Measurements from ENCODE around the gene OTX1. TPM values are rescaled to one million over a fixed set of nuclear protein-coding genes. Genes with fewer than 3 reads are reported as not detected.

OTX1 gene
- total RNA-seq, 3 donors from 2014 or later (not counting 1 experiment from before 2014, with no cell fraction given) = not detected

- Mint-ChIP-seq H3K36me3 (peaks cover 5% of the 10 kb centered on the region), H3K4me1 (no peaks in the 10 kb centered on the region), H3K4me3 (no peak overlapping the region), H3K9me3 (no peaks in the 10 kb centered on the region), H3K27me3 (ENCODE audit: low read depth in 2 of 2) (no peaks in the 10 kb centered on the region), H3K27ac (no peak overlapping the region)
- no peak for TF ChIP-seq CTCF (IDR thresholded peaks at IDR 0.05)
- H3K4me3 ChIP-seq (ENCODE audit: low read length) = no peak overlapping the region
- no peaks in the 10 kb centered on the region for H3K4me1 ChIP-seq (ENCODE audit: control insufficient read depth, insufficient read depth, low read length)
- H3K36me3 ChIP-seq (ENCODE audit: control insufficient read depth, insufficient read depth, low read length) = no peaks in the 10 kb centered on the region
- H3K27me3 ChIP-seq (ENCODE audit: control insufficient read depth, insufficient read depth, low read length) = no peaks in the 10 kb centered on the region
- no peak for DNase-seq
- intact Hi-C loops (cut with micrococcal nuclease) = no loop called here
- no peak overlapping the region for H3K27ac ChIP-seq (ENCODE audit: low read length)
- ATAC-seq = no peak
- H3K9me3 ChIP-seq (ENCODE audit: control insufficient read depth, insufficient read depth, low read length) = no peaks in the 10 kb centered on the region
Measured at GRCh38 chr2:63007813-63008458, 42.7 kb upstream of the OTX1 start.

GRCh38 chr2:63008838-63009237 lies 41.8 kb upstream of the OTX1 start:
- H3K27me3 ChIP-seq (ENCODE audit: control insufficient read depth, insufficient read depth, low read length) = no peaks in the 10 kb centered on the region

GRCh38 chr2:63009490-63009889 lies 41.1 kb upstream of the OTX1 start:
- Mint-ChIP-seq H3K4me1 (no peaks in the 10 kb centered on the region), H3K27ac (no peak overlapping the region), H3K4me3 (no peak overlapping the region), H3K27me3 (ENCODE audit: low read depth in 2 of 2) (no peaks in the 10 kb centered on the region), H3K9me3 (no peaks in the 10 kb centered on the region), H3K36me3 (peaks cover 12% of the 10 kb centered on the region)
- intact Hi-C loops (cut with micrococcal nuclease) = no loop called here
- H3K4me1 ChIP-seq (ENCODE audit: control insufficient read depth, insufficient read depth, low read length) = no peaks in the 10 kb centered on the region
- no peak for ATAC-seq
- no peak overlapping the region for H3K4me3 ChIP-seq (ENCODE audit: low read length)
- no peaks in the 10 kb centered on the region for H3K36me3 ChIP-seq (ENCODE audit: control insufficient read depth, insufficient read depth, low read length)
- no peaks in the 10 kb centered on the region for H3K27me3 ChIP-seq (ENCODE audit: control insufficient read depth, insufficient read depth, low read length)
- no peak for DNase-seq
- no peak for TF ChIP-seq CTCF (IDR thresholded peaks at IDR 0.05)
- no peaks in the 10 kb centered on the region for H3K9me3 ChIP-seq (ENCODE audit: control insufficient read depth, insufficient read depth, low read length)
- no peak overlapping the region for H3K27ac ChIP-seq (ENCODE audit: low read length)

More at GRCh38 chr2:63008838-63009237, 41.8 kb upstream of the OTX1 start:
- no peak overlapping the region for H3K27ac Mint-ChIP-seq
- 94% methylated on average over 1 of the region's 1 CpG for whole genome bisulfite sequencing (ENCODE audit: insufficient coverage)
- H3K4me3 Mint-ChIP-seq = no peak overlapping the region
- H3K27ac ChIP-seq (ENCODE audit: low read length) = no peak overlapping the region
- no peaks in the 10 kb centered on the region for H3K36me3 ChIP-seq (ENCODE audit: control insufficient read depth, insufficient read depth, low read length)
- H3K4me1 ChIP-seq (ENCODE audit: control insufficient read depth, insufficient read depth, low read length) = no peaks in the 10 kb centered on the region
- no peak overlapping the region for H3K4me3 ChIP-seq (ENCODE audit: low read length)
- no peak for TF ChIP-seq CTCF (IDR thresholded peaks at IDR 0.05)
- H3K4me1 Mint-ChIP-seq = no peaks in the 10 kb centered on the region
- no peak for DNase-seq
- intact Hi-C loops (cut with micrococcal nuclease) = no loop called here
- peaks cover 12% of the 10 kb centered on the region for H3K36me3 Mint-ChIP-seq
- H3K27me3 Mint-ChIP-seq (ENCODE audit: low read depth in 2 of 2) = no peaks in the 10 kb centered on the region
- ATAC-seq = no peak
- H3K9me3 Mint-ChIP-seq = no peaks in the 10 kb centered on the region
- no peaks in the 10 kb centered on the region for H3K9me3 ChIP-seq (ENCODE audit: control insufficient read depth, insufficient read depth, low read length)

GRCh38 chr2:63012541-63012940 lies 38.1 kb upstream of the OTX1 start:
- Histone ChIP-seq H3K4me1 (ENCODE audit: control insufficient read depth, insufficient read depth, low read length) (no peaks in the 10 kb centered on the region), H3K36me3 (ENCODE audit: control insufficient read depth, insufficient read depth, low read length) (no peaks in the 10 kb centered on the region), H3K27ac (ENCODE audit: low read length) (no peak overlapping the region), H3K4me3 (ENCODE audit: low read length) (no peak overlapping the region), H3K9me3 (ENCODE audit: control insufficient read depth, insufficient read depth, low read length) (no peaks in the 10 kb centered on the region), H3K27me3 (ENCODE audit: control insufficient read depth, insufficient read depth, low read length) (no peaks in the 10 kb centered on the region)
- DNase-seq (no peak), ATAC-seq (no peak)
- intact Hi-C loops (cut with micrococcal nuclease) = no loop called here
- Mint-ChIP-seq H3K4me1 (no peaks in the 10 kb centered on the region), H3K27ac (no peak overlapping the region), H3K9me3 (no peaks in the 10 kb centered on the region), H3K27me3 (ENCODE audit: low read depth in 2 of 2) (no peaks in the 10 kb centered on the region), H3K36me3 (peaks cover 12% of the 10 kb centered on the region), H3K4me3 (no peak overlapping the region)
- TF ChIP-seq CTCF (IDR thresholded peaks at IDR 0.05) = no peak
- WGBS (ENCODE audit: insufficient coverage) = 100% methylated on average over 1 of the region's 1 CpG
